GM12878 (cell line): Measurements from ENCODE around the gene AP3M1. TPM values are rescaled to one million over a fixed set of nuclear protein-coding genes. Genes with fewer than 3 reads are reported as not detected.

ENCODE experiments used
- ATAC-seq: fragments of 200-7000 bp; cut with Tn5 transposase; 3 replicates; pipeline ENCODE4 v1.9.1; 2020; ENCODE audit warnings: mild to moderate bottlenecking, moderate library complexity
- BruUV-seq: library from RNA; stranded (reverse); fragments of 400-500 nt; replicated peaks from 2 replicates; lab custom pipeline; 2021; lab: Mats Ljungman, UMichigan
- CTCF ChIA-PET: fragments of 300-600 bp; sonication (Branson Sonifier 250); formaldehyde crosslinking; extraction: SDS; loops from one replicate; lab custom pipeline; 2021; ENCODE audit warnings: inconsistent platforms; lab: Yijun Ruan, JAX
- POLR2A ChIA-PET: fragments of 350-600 bp; formaldehyde crosslinking; extraction: SDS; loops from one replicate; lab custom pipeline; 2021; ENCODE audit warnings: inconsistent platforms; lab: Charles Lee
- RAD21 ChIA-PET: fragments of 300-600 bp; sonication (Branson Sonifier 250); formaldehyde crosslinking; loops from one replicate; lab custom pipeline; 2023; ENCODE audit warnings: antibody characterized with exemption; ENCODE audit not compliant: unreplicated experiment; lab: Charles Lee
- SMC1A ChIA-PET: fragments of 300-600 bp; sonication (Branson Sonifier 250); formaldehyde crosslinking; loops from one replicate; lab custom pipeline; 2023; ENCODE audit not compliant: unreplicated experiment, uncharacterized antibody; lab: Charles Lee
- DNase-seq: peaks from one replicate; pipeline ENCODE4 v3.0.0-alpha.2; 2011; ENCODE audit warnings: low read depth, low spot score
- FAIRE-seq: peaks from 3 replicates; lab custom pipeline; 2011; peaks lifted over from hg19 to GRCh38; lab: Jason Lieb, UNC
- H2AFZ ChIP-seq: 2 replicates; pipeline ENCODE4 v1.6.0; 2011; ENCODE audit warnings: low read depth, low read length, control low read depth; ENCODE audit not compliant: control insufficient read depth
- H3K27ac ChIP-seq: 2 replicates; pipeline ENCODE4 v1.5.1; 2011; ENCODE audit warnings: control low read depth; ENCODE audit not compliant: control insufficient read depth, insufficient read depth
- H3K27me3 ChIP-seq, 2 experiments: replicated peaks in 1 of 2; 2 replicates each; pipeline versions ENCODE4 v1.6.0 to v1.6.1; 2011; ENCODE audit warnings: low read length in 1 of 2; ENCODE audit not compliant: control insufficient read depth in 2 of 2, insufficient read depth in 2 of 2
- H3K36me3 ChIP-seq, 2 experiments: 2 replicates each; pipeline ENCODE4 v1.5.1; 2011; ENCODE audit warnings: low read length in 1 of 2; ENCODE audit not compliant: control insufficient read depth in 2 of 2, insufficient read depth in 2 of 2
- H3K4me1 ChIP-seq: 2 replicates; pipeline ENCODE4 v1.6.1; 2011; ENCODE audit warnings: mild to moderate bottlenecking, low read length, moderate library complexity, mixed read lengths; ENCODE audit not compliant: control insufficient read depth, insufficient read depth
- H3K4me2 ChIP-seq: 2 replicates; pipeline ENCODE4 v1.6.0; 2011; ENCODE audit warnings: control low read depth; ENCODE audit not compliant: control insufficient read depth, insufficient read depth
- H3K4me3 ChIP-seq: fragments of 200-600 bp; sonication (generic); 2 replicates; pipeline ENCODE4 v1.5.1; 2016
- H3K79me2 ChIP-seq: 2 replicates; pipeline ENCODE4 v1.6.0; 2011; ENCODE audit warnings: low read length; ENCODE audit not compliant: control insufficient read depth, insufficient read depth
- H3K9ac ChIP-seq: 2 replicates; pipeline ENCODE4 v1.8.0; 2011; ENCODE audit warnings: low read length, control low read depth, mixed read lengths; ENCODE audit not compliant: control insufficient read depth, insufficient read depth
- H3K9me3 ChIP-seq: replicated peaks from 3 replicates; pipeline ENCODE4 v1.5.1; 2011; ENCODE audit warnings: mild to moderate bottlenecking, low read length; ENCODE audit not compliant: control insufficient read depth, insufficient read depth
- H4K20me1 ChIP-seq: 2 replicates; pipeline ENCODE4 v1.6.0; 2011; ENCODE audit not compliant: control insufficient read depth, insufficient read depth
- EGR1 ChIP-seq, 2 experiments: IDR thresholded peaks; 1 replicate in 1 of 2; 2 replicates in 1 of 2; pipeline ENCODE4 v1.6.1; 2011 to 2012; ENCODE audit warnings: low read depth in 2 of 2, low read length in 2 of 2, borderline replicate concordance in 1 of 2, mild to moderate bottlenecking in 1 of 2, moderate library complexity in 1 of 2
- NR2C1 ChIP-seq: fragments of 450-650 bp; IDR thresholded peaks from 2 replicates; pipeline ENCODE4 v1.6.1; 2017; ENCODE audit warnings: antibody characterized with exemption, mild to moderate bottlenecking, moderate library complexity
- POLR2AphosphoS2 ChIP-seq: IDR thresholded peaks from 2 replicates; pipeline ENCODE4 v1.6.1; 2011; ENCODE audit warnings: low read depth, mild to moderate bottlenecking, low read length, improper control_type of control experiment, moderate library complexity
- POU2F2 ChIP-seq: IDR thresholded peaks from 3 replicates; pipeline ENCODE4 v1.6.1; 2011; ENCODE audit warnings: low read depth, mild to moderate bottlenecking, low read length, borderline replicate concordance
- WGBS: methylation state at CpG from one replicate; pipeline ENCODE4 v1.1.6; 2016; ENCODE audit warnings: low lambda C conversion rate; ENCODE audit not compliant: insufficient replicate concordance, insufficient coverage; ENCODE audit errors: missing lambda C conversion rate; 5-methylcytosine and 5-hydroxymethylcytosine counted together
- in situ Hi-C: fragments of 300-500 bp; cut with MboI; formaldehyde crosslinking; loops from 9 replicates; pipeline ENCODE4 v1.14.3; 2018; ENCODE audit warnings: mixed read lengths
- intact Hi-C: fragments of 100-400 bp; cut with micrococcal nuclease; formaldehyde crosslinking; loops from one replicate; pipeline ENCODE4 v1.14.2; 2022; ENCODE audit not compliant: unreplicated experiment
- polyA plus RNA-seq, 11 experiments: library from polyadenylated mRNA; depleted of rRNA in 4 of 11; unstranded in 6 of 11; stranded (reverse) in 5 of 11; fragments of >200 nt; fragmentation: Nextera tagmentation in 4 of 11; fragmentation: Illumina TruSeq in 1 of 11; extraction: Ambion mirVana in 4 of 11; extraction: Trizol in 1 of 11; gene quantifications; 1 replicate in 1 of 11; 2 replicates in 10 of 11; pipeline versions ENCODE4 v1.2.1 to v1.2.3, GENCODE V29; 2011 to 2016; ENCODE audit warnings: inconsistent platforms in 2 of 11, missing spikeins in 2 of 11, low read depth in 1 of 11
- total RNA-seq, 4 experiments: library from RNA; depleted of rRNA in 3 of 4; stranded (reverse); fragments of >200 nt in 3 of 4; fragmentation: Illumina TruSeq in 1 of 4; extraction: Trizol in 1 of 4; gene quantifications; 2 replicates each; pipeline versions ENCODE4 v1.2.1 to v1.2.3, GENCODE V29; 2013 to 2021
- TF ChIP-seq, protein P1 (sequence below): IDR thresholded peaks from 2 replicates; pipeline ENCODE4 v1.6.1; 2011; ENCODE audit warnings: borderline replicate concordance, low read depth, mild to moderate bottlenecking, moderate library complexity, mixed read lengths, low read length; ENCODE audit not compliant: insufficient read depth; ENCODE audit errors: extremely low read length

Gene AP3M1
- total and polyA plus RNA-seq, 10 of the 15 experiments (the other 5 are each of a cell fraction or from before 2014, with no cell fraction given) = 22.1 to 83.4 (median 47.7) TPM

- FAIRE-seq (no peak), ATAC-seq (no peak), DNase-seq (no peak)
- Histone ChIP-seq H3K36me3 (peaks cover 2 to 20% of the 10 kb centered on the region in 2 experiments; a peak in 3 of 4 replicates), H3K9me3 (no peaks in the 10 kb centered on the region; the same call in 2 of the 3 replicates), H3K4me3 (no peak overlapping the region), H3K4me2 (no peak overlapping the region), H3K4me1 (no peaks in the 10 kb centered on the region), H3K9ac (no peak overlapping the region), H3K27me3 (no peaks in the 10 kb centered on the region), H3K79me2 (no peaks in the 10 kb centered on the region), H2AFZ (no peak overlapping the region), H3K27ac (no peak overlapping the region), H4K20me1 (no peaks in the 10 kb centered on the region)
- intact Hi-C loops = no loop called here
- BruUV-seq = no TSS peak
- ChIA-PET SMC1A (interaction anchor here (0.7 to 1.5 kb wide), 6 partner anchors 10 to 100 kb away, joined by 3 to 7 read pairs (median 3); no protein-coding TSS in a partner anchor), CTCF (interaction anchor here (0.8 to 4.5 kb wide), 4 partner anchors 10 to 99 kb away, joined by 3 to 18 read pairs (median 5); no protein-coding TSS in a partner anchor), POLR2A (no interaction called here), RAD21 (interaction anchor here (0.8 to 1.6 kb wide), 2 partner anchors 10 to 15 kb away, joined by 3 to 5 read pairs; partner anchors contain the start of genes ADK and AP3M1)
- in situ Hi-C loops = no loop called here
- WGBS = 93% methylated on average over 3 of the region's 3 CpGs
- TF ChIP-seq EGR1 (IDR thresholded peaks at IDR 0.05; ENCODE audit: borderline replicate concordance in 1 of 2, low read depth in 2 of 2, low read length in 2 of 2) = no peak
- no peak for TF ChIP-seq POU2F2
- TF ChIP-seq, protein P1, sequence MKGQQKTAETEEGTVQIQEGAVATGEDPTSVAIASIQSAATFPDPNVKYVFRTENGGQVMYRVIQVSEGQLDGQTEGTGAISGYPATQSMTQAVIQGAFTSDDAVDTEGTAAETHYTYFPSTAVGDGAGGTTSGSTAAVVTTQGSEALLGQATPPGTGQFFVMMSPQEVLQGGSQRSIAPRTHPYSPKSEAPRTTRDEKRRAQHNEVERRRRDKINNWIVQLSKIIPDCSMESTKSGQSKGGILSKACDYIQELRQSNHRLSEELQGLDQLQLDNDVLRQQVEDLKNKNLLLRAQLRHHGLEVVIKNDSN = no peak
- TF ChIP-seq POLR2AphosphoS2 = no peak
- no peak for TF ChIP-seq NR2C1
Observed at GRCh38 chr10:74135452-74135851, 15.2 kb downstream of the AP3M1 start.
